ENCODE data around the gene BLOC1S5. TPM values are rescaled to one million over a fixed set of nuclear protein-coding genes. Genes with fewer than 3 reads are reported as not detected.

Gene BLOC1S5
- polyA plus RNA-seq, 1 donor (not counting 4 experiments of a cell fraction or from before 2014, with no cell fraction given) = 8.8 TPM

GRCh38 chr6:8082954-8083858 lies 19.0 kb upstream of the BLOC1S5 start:
- no peak for TF ChIP-seq EZH2 (IDR thresholded peaks at IDR 0.05; ENCODE audit: low read length)
- no peak for TF ChIP-seq CTCF (optimal IDR thresholded peaks at IDR 0.05 in 1 of 3, IDR thresholded peaks at IDR 0.05 in 1 of 3, conservative IDR thresholded peaks at IDR 0.05 in 1 of 3; ENCODE audit: extremely low read depth in 1 of 3, insufficient read depth in 2 of 3, low read length in 3 of 3)
- Histone ChIP-seq H3K4me2 (ENCODE audit: control insufficient read depth, extremely low read depth, insufficient read depth, low read depth, low read length) (peak overlapping the region; percentile 64), H3K27ac (ENCODE audit: control insufficient read depth, insufficient read depth, low read length) (peak overlapping the region; percentile 82), H4K20me1 (ENCODE audit: control insufficient read depth, extremely low read depth, insufficient read depth, low read length) (no peaks in the 10 kb centered on the region), H3K79me2 (ENCODE audit: control insufficient read depth, insufficient read depth, low read length) (peaks cover 18% of the 10 kb centered on the region), H3K4me1 (ENCODE audit: control insufficient read depth, extremely low read depth, insufficient read depth, low read length) (peaks cover 45% of the 10 kb centered on the region), H3K9me1 (ENCODE audit: control insufficient read depth, extremely low read depth, insufficient read depth, low read length) (no peaks in the 10 kb centered on the region), H2AFZ (ENCODE audit: control insufficient read depth, low read length) (no peak overlapping the region), H3K27me3 (ENCODE audit: control insufficient read depth, extremely low read depth, insufficient read depth, low read length) (no peaks in the 10 kb centered on the region), H3K9ac (ENCODE audit: control insufficient read depth, extremely low read depth, insufficient read depth, low read length) (peak overlapping the region; percentile 49), H3K36me3 (ENCODE audit: control insufficient read depth in 2 of 2, extremely low read depth in 1 of 2, insufficient read depth in 2 of 2, low read length in 2 of 2) (peaks cover 4 to 11% of the 10 kb centered on the region in 2 experiments), H3K4me3 (ENCODE audit: control insufficient read depth in 2 of 3, extremely low read depth in 1 of 3, insufficient read depth in 2 of 3, low read depth in 1 of 3, low read length in 3 of 3) (peak overlapping the region in 2 of 3 experiments; percentile 9 to 16), H3K9me3 (ENCODE audit: control insufficient read depth, low read depth, low read length) (no peaks in the 10 kb centered on the region)
- dilution Hi-C loops (cut with MboI; ENCODE audit: extremely low pct_ligation_motif_present, low sequenced_read_pairs) = no loop called here
- peak; percentile 56 for DNase-seq (ENCODE audit: low read depth, low spot score)
- FAIRE-seq = peak; percentile 93

DNA sequence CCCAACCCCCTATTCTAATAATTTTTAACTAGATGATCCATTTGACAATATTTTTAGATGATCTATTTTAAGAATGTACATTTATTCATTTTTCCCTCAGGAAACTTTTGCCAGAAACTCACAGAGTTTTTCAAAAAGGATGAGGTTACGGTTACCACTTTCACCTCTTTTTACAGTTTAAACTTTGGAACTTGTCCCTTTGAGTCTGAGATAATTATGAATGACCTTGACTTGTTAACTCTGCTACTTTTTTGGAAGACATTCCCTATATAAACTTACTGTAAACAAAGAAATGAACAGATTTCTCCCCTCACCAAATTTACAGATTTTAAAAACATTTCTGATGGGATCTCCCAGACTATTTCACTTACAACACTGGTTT lies 18.4 kb upstream of the BLOC1S5 start:
- Histone ChIP-seq H3K27me3 (ENCODE audit: control insufficient read depth, extremely low read depth, insufficient read depth, low read length) (no peaks in the 10 kb centered on the region), H2AFZ (ENCODE audit: control insufficient read depth, low read length) (no peak overlapping the region), H3K4me1 (ENCODE audit: control insufficient read depth, extremely low read depth, insufficient read depth, low read length) (peaks cover 45% of the 10 kb centered on the region), H3K9ac (ENCODE audit: control insufficient read depth, extremely low read depth, insufficient read depth, low read length) (peak overlapping the region; percentile 40), H3K36me3 (ENCODE audit: control insufficient read depth in 2 of 2, extremely low read depth in 1 of 2, insufficient read depth in 2 of 2, low read length in 2 of 2) (peaks cover 0 to 15% of the 10 kb centered on the region in 2 experiments), H3K79me2 (ENCODE audit: control insufficient read depth, insufficient read depth, low read length) (peaks cover 18% of the 10 kb centered on the region), H3K27ac (ENCODE audit: control insufficient read depth, insufficient read depth, low read length) (peak overlapping the region; percentile 78), H3K4me3 (ENCODE audit: control insufficient read depth in 2 of 3, extremely low read depth in 1 of 3, insufficient read depth in 2 of 3, low read depth in 1 of 3, low read length in 3 of 3) (no peak overlapping the region), H3K4me2 (ENCODE audit: control insufficient read depth, extremely low read depth, insufficient read depth, low read depth, low read length) (peak overlapping the region; percentile 42), H3K9me1 (ENCODE audit: control insufficient read depth, extremely low read depth, insufficient read depth, low read length) (no peaks in the 10 kb centered on the region), H3K9me3 (ENCODE audit: control insufficient read depth, low read depth, low read length) (no peaks in the 10 kb centered on the region), H4K20me1 (ENCODE audit: control insufficient read depth, extremely low read depth, insufficient read depth, low read length) (no peaks in the 10 kb centered on the region)
- DNase-seq (ENCODE audit: low read depth, low spot score) (no peak), FAIRE-seq (no peak)
- TF ChIP-seq EZH2 (IDR thresholded peaks at IDR 0.05; ENCODE audit: low read length) (no peak), CTCF (optimal IDR thresholded peaks at IDR 0.05 in 1 of 3, IDR thresholded peaks at IDR 0.05 in 1 of 3, conservative IDR thresholded peaks at IDR 0.05 in 1 of 3; ENCODE audit: extremely low read depth in 1 of 3, insufficient read depth in 2 of 3, low read length in 3 of 3) (no peak)
- dilution Hi-C loops (cut with MboI; ENCODE audit: extremely low pct_ligation_motif_present, low sequenced_read_pairs) = no loop called here
